Measurements from ENCODE around the gene MYL3. TPM values are rescaled to one million over a fixed set of nuclear protein-coding genes. Genes with fewer than 3 reads are reported as not detected.

The MYL3 gene
- total and polyA plus RNA-seq, 2 donors (not counting 1 experiment from before 2014, with no cell fraction given) = not detected

GRCh38 chr3:46844397-46844796 is 18.8 kb downstream of the MYL3 start:
- H3K4me3 Mint-ChIP-seq = peak overlapping the region; percentile 62

GRCh38 chr3:46843508-46843907 is 19.7 kb downstream of the MYL3 start:
- Mint-ChIP-seq H3K27me3 (no peaks in the 10 kb centered on the region), H3K9me3 (ENCODE audit: insufficient read depth) (peaks cover 17% of the 10 kb centered on the region), H3K4me3 (no peak overlapping the region), H3K4me1 (peaks cover 9% of the 10 kb centered on the region), H3K27ac (no peak overlapping the region)
- Histone ChIP-seq H3K4me3 (ENCODE audit: control extremely low read depth in 1 of 5, extremely low read depth in 1 of 5, insufficient read depth in 1 of 5, low read depth in 2 of 5, low read length in 4 of 5) (no peak overlapping the region), H2AFZ (ENCODE audit: insufficient read depth, low read depth, low read length, poor library complexity, severe bottlenecking) (no peak overlapping the region), H4K20me1 (ENCODE audit: control insufficient read depth, insufficient read depth, low read length, poor library complexity, severe bottlenecking) (no peaks in the 10 kb centered on the region), H3K27me3 (replicated peaks in 1 of 4; ENCODE audit: control extremely low read depth in 1 of 4, control insufficient read depth in 3 of 4, insufficient read depth in 4 of 4, low read length in 3 of 4) (no peaks in the 10 kb centered on the region), H3K27ac (ENCODE audit: low read length in 2 of 2) (no peak overlapping the region), H3K4me2 (replicated peaks; ENCODE audit: low read depth, low read length, poor library complexity, severe bottlenecking) (no peak overlapping the region), H3K36me3 (replicated peaks in 1 of 2; ENCODE audit: control extremely low read depth in 1 of 2, control insufficient read depth in 1 of 2, extremely low read depth in 1 of 2, insufficient read depth in 2 of 2, low read length in 1 of 2) (no peaks in the 10 kb centered on the region), H3K79me2 (ENCODE audit: control insufficient read depth, insufficient read depth, low read length) (no peaks in the 10 kb centered on the region), H3K4me1 (ENCODE audit: control insufficient read depth in 2 of 2, insufficient read depth in 2 of 2, low read length in 2 of 2) (peaks cover 12 to 17% of the 10 kb centered on the region in 2 donors), H3K9me3 (ENCODE audit: control extremely low read depth in 1 of 3, control insufficient read depth in 2 of 3, insufficient read depth in 1 of 3, low read length in 2 of 3) (peaks cover 13 to 24% (median 17%) of the 10 kb centered on the region in 3 donors), H3K9ac (ENCODE audit: low read length) (no peak overlapping the region)
- TF ChIP-seq EZH2 (IDR thresholded peaks at IDR 0.05; ENCODE audit: borderline replicate concordance, insufficient read depth, low read depth, low read length, poor library complexity, severe bottlenecking) (no peak), CTCF (IDR thresholded peaks at IDR 0.05) (no peak)
- 91% methylated on average over 1 of the region's 3 CpGs for WGBS (ENCODE audit: insufficient coverage)
- intact Hi-C loops (cut with micrococcal nuclease) = no loop called here
- CTCF ChIA-PET = no interaction called here
- DNase-seq (no peak), ATAC-seq (ENCODE audit: low read depth) (no peak)
- POLR2A ChIA-PET = no interaction called here

More at GRCh38 chr3:46844397-46844796, 18.8 kb downstream of the MYL3 start:
- Mint-ChIP-seq H3K27ac (no peak overlapping the region), H3K27me3 (no peaks in the 10 kb centered on the region), H3K4me1 (peaks cover 9% of the 10 kb centered on the region), H3K9me3 (ENCODE audit: insufficient read depth) (peaks cover 17% of the 10 kb centered on the region)
- 91% methylated on average over 3 of the region's 3 CpGs for WGBS (ENCODE audit: insufficient coverage)
- H3K4me2 ChIP-seq (replicated peaks; ENCODE audit: low read depth, low read length, poor library complexity, severe bottlenecking) = no peak overlapping the region
- H3K27me3 ChIP-seq (replicated peaks in 1 of 4; ENCODE audit: control extremely low read depth in 1 of 4, control insufficient read depth in 3 of 4, insufficient read depth in 4 of 4, low read length in 3 of 4) = no peaks in the 10 kb centered on the region
- no peak for DNase-seq
- intact Hi-C loops (cut with micrococcal nuclease) = no loop called here
- H3K79me2 ChIP-seq (ENCODE audit: control insufficient read depth, insufficient read depth, low read length) = no peaks in the 10 kb centered on the region
- no peak overlapping the region for H3K27ac ChIP-seq (ENCODE audit: low read length in 2 of 2)
- peaks cover 11 to 16% (median 13%) of the 10 kb centered on the region in 3 donors for H3K9me3 ChIP-seq (ENCODE audit: control extremely low read depth in 1 of 3, control insufficient read depth in 2 of 3, insufficient read depth in 1 of 3, low read length in 2 of 3)
- CTCF ChIA-PET = no interaction called here
- no peak overlapping the region for H3K9ac ChIP-seq (ENCODE audit: low read length)
- no peak overlapping the region for H3K4me3 ChIP-seq (ENCODE audit: control extremely low read depth in 1 of 5, extremely low read depth in 1 of 5, insufficient read depth in 1 of 5, low read depth in 2 of 5, low read length in 4 of 5)
- peaks cover 12 to 17% of the 10 kb centered on the region in 2 donors for H3K4me1 ChIP-seq (ENCODE audit: control insufficient read depth in 2 of 2, insufficient read depth in 2 of 2, low read length in 2 of 2)
- POLR2A ChIA-PET = no interaction called here
- H4K20me1 ChIP-seq (ENCODE audit: control insufficient read depth, insufficient read depth, low read length, poor library complexity, severe bottlenecking) = no peaks in the 10 kb centered on the region
- no peak for ATAC-seq (ENCODE audit: low read depth)
- no peaks in the 10 kb centered on the region for H3K36me3 ChIP-seq (replicated peaks in 1 of 2; ENCODE audit: control extremely low read depth in 1 of 2, control insufficient read depth in 1 of 2, extremely low read depth in 1 of 2, insufficient read depth in 2 of 2, low read length in 1 of 2)
- H2AFZ ChIP-seq (ENCODE audit: insufficient read depth, low read depth, low read length, poor library complexity, severe bottlenecking) = peak overlapping the region; percentile 99
- TF ChIP-seq EZH2 (IDR thresholded peaks at IDR 0.05; ENCODE audit: borderline replicate concordance, insufficient read depth, low read depth, low read length, poor library complexity, severe bottlenecking) (no peak), CTCF (IDR thresholded peaks at IDR 0.05) (no peak)
